PC-9 (cell line): Measurements from ENCODE around the gene KIF15.

Experiments
- EZH2 ChIP-seq: fragments of 200-600 bp; sonication (generic); IDR thresholded peaks from 2 replicates; pipeline ENCODE4 v1.8.0; 2017; ENCODE audit warnings: antibody characterized with exemption, low read depth
- TF ChIP-seq, protein P1 (sequence below): fragments of 200-600 bp; sonication (generic); conservative IDR thresholded peaks from 2 replicates; pipeline ENCODE4 v1.6.1; 2017; ENCODE audit warnings: mixed run types, antibody characterized with exemption, mild to moderate bottlenecking, moderate library complexity

DNA sequence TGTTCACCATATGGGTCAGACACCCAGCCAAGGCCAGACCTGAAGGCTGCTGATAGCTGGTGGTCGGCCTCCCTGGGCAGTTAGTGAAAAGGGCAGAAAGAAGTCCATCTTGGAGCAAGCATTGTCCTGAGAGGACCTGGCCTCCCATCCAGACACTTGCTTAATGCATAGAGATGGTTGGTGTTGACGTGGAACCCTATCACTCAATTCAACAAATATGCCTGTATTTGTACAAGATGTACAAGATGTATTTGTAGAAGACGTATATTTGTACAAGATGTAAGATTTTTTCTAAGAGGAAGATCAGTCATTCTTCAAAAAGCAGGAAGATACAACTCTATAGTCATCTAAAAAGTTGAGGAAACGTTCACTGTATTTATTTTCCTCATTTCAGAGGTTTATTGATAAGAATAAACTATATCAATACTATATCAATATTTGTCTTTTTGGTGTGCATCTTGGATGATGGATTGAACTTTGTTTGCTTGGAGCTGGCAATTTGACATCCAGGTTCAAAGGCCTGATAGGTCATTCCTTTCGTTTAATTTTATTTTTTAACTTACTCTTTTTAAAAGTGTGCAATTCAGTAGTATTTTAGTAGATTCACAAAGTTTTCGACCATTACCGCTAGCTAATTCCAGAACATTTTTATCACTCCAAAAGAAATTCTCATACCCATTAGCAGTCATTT is 106.0 kb downstream of the KIF15 start:
- TF ChIP-seq, protein P1, sequence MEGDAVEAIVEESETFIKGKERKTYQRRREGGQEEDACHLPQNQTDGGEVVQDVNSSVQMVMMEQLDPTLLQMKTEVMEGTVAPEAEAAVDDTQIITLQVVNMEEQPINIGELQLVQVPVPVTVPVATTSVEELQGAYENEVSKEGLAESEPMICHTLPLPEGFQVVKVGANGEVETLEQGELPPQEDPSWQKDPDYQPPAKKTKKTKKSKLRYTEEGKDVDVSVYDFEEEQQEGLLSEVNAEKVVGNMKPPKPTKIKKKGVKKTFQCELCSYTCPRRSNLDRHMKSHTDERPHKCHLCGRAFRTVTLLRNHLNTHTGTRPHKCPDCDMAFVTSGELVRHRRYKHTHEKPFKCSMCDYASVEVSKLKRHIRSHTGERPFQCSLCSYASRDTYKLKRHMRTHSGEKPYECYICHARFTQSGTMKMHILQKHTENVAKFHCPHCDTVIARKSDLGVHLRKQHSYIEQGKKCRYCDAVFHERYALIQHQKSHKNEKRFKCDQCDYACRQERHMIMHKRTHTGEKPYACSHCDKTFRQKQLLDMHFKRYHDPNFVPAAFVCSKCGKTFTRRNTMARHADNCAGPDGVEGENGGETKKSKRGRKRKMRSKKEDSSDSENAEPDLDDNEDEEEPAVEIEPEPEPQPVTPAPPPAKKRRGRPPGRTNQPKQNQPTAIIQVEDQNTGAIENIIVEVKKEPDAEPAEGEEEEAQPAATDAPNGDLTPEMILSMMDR, result no peak
- no peak for TF ChIP-seq EZH2
